NCI-H128 (cell line): ENCODE results near the gene KRT78.

Experiments used
- DNase-seq: peaks from one replicate; lab custom pipeline; 2025; ENCODE audit not compliant: unreplicated experiment; lab: John Stamatoyannopoulos, UW

KRT78 gene

DNA sequence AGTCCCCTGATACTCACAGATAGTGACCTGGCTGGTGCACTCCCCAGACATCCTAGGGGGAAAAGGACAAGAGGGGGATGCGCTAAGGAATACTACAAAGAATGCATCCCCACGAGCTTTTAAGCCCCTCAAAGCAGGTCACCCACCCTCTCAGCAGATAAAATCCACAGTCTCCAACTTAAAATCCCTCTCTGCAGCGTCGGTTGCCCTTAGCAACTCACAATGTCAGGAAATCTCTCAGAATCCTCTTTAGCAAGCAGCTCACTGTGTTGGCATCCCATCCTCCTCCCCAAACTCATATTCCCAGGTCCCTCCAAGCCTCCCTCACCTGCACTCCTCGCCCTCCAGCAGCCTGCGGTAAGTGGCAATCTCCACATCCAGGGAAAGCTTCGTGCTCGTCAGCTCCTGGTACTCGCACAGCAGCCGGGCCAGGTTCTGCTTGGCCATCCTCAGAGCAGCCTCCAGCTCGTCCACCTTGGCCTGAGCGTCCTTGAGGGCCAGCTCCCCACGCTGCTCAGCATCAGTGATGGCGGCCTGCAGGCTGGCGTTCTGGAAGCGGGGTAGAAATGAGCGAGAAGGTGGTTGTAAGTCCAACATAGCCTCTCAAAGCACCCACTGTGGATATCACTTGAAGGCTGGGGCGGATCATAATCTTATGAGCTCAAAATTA is 9.2 kb downstream of the KRT78 start:
- DNase-seq, result no peak

GRCh38 chr12:52838609-52839435 is 10.0 kb downstream of the KRT78 start:
- DNase-seq, result no peak

DNA sequence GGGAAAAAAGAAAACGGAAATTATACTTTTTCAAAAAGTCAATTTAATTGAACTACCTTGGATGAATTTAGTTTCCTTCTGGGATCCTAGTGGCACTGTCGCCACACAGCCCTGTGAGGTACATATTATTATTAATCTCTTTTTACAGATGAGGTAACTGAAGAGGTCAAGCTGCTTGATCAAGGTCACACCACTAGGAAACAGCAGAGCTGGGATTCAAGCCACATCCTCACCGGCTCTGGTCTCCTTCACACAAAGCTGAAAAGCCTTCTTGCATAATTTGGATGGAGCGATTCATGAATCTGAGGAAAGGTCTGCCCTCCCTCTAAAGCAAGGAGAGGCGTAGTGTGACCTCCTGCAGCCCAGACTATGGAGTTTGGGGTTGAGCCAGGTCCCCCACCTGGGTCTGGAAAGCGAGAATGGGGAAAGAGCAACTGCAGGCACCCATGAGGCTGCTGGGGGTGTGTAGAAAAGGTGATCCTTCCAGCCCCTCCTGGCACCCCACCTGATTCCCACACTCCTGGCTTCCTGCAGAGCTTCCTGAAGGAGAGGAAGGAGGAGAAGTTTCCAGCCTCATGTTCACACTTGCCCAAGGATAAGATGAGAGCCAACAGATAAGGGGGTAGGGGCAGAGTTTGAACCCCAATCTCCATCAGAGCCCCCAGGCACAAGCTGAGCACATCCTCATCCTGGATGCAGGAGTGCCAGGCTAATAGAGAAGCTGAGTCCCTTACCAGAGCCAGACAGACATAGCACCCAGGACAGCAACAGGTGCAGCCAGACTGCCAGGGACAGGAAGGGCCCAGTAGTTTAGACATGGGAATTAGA is 10.8 kb downstream of the KRT78 start:
- no peak for DNase-seq

DNA sequence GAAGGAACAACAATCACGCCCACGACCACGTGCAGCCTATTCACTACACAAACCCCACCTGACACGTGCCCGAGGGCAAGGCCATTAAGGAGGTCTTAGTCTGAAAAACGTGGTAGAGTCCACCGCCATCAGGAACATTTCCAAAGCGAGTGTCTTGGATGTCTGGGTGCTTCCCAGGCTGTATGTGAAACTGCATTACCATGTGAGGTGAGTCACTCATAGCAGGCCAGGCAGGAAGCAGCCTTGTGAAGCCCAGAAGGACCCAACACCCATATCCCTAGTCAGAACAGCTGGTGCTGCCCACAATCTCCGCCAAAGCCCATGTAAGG is 11.4 kb downstream of the KRT78 start:
- DNase-seq, result no peak

DNA sequence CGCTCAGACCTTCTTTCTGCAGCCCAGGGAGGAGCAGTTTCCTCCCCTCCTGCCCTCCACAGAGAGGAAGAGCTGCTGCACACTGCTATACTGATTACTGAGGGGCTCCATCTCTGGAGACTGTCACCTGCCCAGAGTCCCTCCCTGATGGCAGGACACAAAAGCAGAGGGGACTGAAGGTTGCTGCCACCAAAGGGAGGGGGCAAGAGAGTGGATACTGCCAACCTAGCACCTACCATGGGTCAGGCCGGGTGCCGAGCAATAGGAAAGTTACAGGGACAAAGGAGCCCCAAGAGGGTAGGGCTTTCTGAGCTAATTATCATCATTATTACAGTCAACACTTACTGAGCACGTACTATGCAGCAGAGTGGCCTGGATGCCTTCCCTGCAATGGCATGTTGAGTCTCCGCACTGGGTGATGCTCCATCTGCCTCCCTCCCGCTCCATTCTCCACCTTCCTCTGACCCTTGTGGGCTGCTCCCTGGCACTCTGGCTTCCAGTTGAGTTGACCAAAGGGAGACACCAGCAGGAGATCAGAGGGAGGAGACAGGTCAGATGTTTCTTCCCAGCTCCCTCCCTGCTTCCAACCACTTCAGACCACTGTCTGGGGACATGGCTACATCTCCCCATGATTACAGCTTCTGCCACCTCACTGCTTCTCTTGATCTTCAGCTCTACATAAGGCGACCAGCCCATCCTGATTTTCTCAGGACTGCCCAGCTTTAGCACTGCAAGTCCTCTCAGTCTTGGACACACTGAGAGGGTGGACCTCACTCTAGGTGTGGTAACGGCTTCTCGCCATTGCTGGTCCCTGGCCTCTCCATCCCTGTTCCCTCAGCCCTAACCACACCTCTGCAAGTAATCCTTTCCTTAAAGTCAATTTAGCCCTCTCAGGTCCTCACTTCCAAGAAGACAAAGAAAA is 12.0 kb downstream of the KRT78 start:
- DNase-seq, result no peak

DNA sequence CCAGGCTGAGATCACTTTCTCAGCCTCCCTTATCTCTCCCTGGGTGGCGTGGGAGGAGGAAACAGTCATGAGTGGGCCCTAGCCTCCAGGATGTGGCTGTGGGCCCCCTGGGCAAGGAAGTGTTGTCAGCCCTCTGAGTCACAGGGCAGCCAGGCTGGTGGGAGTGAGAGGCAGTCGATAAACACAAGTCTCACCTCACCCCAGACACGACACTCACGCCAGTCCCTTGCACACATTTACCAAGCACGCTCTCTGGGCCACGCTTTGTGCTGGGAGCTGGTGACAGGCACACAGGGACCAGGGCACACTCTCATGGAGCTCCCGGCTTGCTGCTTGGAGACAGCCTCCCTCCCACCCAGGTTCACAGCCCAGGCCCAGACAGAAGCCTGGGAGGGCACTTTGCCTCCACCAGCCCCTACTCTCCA is 12.7 kb downstream of the KRT78 start:
- DNase-seq, result no peak

GRCh38 chr12:52835271-52836041 is 13.3 kb downstream of the KRT78 start:
- DNase-seq, result no peak

DNA sequence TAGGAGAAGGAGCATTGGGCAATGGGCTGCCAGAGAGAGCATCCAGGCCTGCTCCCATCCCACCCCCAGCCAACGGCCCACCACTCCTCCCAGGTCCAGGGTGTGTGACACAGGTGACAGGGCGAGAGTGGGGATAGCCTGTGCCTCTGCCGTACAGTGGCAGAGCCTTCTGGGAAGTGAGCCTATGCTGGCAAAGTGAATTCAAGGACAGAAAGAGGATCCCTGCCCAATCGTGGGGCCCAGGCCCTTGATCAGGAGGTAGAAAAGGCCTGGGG is 14.1 kb downstream of the KRT78 start:
- DNase-seq, result no peak

DNA sequence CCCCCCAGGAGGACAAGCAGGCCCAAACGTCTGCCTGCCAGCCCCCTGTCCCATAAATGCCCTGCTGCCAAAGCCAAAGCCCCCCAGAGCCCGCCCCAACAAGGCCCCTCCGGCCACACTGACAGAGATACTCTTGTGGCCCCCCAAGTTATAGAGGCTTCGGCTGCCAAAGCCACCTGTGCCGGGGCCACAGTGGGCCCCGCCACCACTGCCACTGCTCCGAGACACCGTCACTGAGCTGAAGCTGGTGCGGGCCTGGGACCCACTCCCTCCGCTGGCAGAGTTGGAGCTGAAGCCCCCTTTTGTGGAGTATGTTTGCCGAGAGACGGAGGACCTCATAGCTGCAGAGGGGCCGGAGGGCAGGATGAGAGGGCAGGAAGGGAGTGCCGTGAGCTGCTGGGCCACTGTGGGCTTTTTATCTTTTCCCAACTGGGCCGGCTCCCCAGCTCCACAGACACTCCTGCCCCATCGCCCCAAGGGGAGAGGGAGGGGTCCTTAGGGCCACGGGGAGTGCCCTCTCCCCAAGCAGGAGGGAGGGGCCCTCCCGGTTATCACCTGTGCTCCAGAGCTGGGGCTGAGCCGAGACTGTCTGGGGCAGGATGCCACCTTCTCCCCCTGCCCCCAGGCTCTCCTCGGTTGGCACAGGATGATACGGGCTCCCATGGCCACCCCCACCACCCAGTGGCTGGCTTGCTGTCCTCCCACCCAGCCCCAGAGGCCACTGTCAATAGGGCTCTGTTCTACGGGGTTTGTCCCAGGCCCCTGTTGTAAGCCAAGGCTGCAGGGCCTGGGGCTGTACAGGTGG is 14.7 kb downstream of the KRT78 start, which contains the start of gene KRT79:
KRT79 (minus strand) TSS at position 390 of the 805 bp plus-strand sequence; CDS start at position 339, 51 bp downstream.
- no peak for DNase-seq

DNA sequence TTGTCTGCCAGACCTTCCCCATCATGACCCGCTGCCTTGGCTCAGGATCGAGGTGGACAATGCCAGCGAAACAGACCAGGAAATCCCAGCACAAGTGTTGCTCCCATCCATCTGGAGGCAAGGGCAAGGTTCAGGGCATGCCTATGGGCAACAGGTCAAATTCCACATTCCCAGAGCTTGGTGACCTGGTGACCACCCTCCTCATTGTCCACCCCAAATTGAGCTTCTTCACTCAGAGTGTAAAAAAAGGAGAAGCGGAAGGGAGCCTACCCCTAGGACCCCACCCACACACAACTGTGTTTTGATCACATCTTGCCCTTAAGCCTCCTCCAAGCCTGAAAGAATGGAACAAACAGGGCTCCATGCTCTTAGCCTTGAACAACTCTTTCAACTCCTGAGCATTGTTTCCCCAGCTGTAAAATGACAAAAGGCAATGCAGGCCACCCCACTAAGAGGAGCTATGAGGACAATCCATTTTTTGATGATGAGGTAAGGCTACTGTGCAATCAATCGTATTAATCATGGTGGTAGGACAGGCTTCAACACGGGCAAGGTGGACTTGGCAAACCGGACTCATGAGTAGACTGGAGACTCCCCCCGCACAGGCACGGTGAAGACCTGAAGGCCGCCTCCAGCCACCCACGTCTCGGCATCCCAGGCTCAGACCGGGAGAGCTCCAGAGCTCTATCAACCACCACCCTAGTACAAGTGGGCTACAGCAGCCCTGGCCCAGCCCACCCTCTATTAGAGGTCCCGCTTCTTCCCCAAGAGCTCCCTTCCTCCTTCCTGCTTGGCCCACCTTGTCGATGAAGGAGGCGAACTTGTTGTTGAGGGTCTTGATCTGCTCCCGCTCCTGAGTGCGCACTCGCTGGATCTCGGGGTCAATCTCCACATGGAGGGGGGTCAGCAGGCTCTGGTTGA is 15.5 kb downstream of the KRT78 start:
- DNase-seq, result no peak

GRCh38 chr12:52832451-52832850 is 16.3 kb downstream of the KRT78 start:
- no peak for DNase-seq

- no peak for DNase-seq
Measured at GRCh38 chr12:52831251-52831650, 17.5 kb downstream of the KRT78 start.

DNA sequence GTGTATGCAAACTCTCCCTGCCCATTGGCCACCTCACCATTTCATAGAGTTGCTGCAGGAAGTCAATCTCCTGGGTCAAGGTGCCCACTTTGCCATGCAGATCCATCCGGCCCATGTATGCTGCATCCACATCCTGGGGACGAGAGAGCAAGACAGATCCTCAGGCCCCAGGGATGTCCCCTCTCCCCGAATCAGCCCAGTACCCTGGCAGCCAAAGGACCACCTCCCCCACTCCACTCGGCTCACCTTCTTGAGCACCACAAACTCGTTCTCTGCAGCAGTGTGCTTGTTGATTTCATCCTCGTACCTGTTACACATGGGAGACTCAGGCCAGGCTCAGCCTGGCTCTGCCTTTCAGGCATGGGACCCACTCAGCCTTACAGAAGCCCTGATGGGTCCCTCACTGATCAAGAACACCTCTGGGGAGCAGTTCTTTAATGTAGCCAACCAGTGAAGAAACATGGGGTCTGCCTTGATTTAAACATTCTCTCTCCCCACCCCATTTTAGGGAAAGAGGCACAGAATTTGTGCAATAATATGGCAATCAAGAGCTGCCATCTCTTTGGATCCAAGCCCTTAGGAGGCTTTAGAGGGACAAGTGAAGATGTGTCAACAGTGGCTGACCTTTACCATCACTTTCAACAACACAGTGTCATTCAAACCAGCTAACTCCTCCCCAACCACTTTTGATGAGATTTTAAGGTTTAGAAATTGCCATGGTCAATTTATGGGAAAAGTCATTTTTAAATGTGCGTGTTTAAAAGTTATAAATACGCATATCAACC is 18.6 kb downstream of the KRT78 start:
- DNase-seq, result no peak

GRCh38 chr12:52828591-52829021 is 20.2 kb downstream of the KRT78 start:
- DNase-seq, result no peak

DNA sequence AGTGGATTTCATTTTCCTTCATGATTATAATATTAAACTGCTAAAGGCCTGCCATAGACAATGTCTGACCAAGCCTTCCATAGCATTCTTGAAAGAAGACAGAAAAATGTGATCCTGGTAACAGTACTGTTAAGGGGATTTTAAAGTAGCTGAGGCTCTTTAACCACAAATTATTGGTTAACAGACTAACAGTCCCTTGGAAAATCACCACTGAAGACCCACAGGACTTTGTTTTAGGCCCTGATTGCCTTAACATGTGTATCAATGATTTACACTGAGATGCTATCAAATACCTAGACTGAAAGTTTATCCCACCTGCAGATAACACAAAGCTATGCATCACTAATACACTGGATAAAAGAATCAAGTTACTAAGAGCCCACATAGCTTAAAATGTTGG is 20.6 kb downstream of the KRT78 start:
- no peak for DNase-seq

- no peak for DNase-seq
Measured at GRCh38 chr12:52827499-52828090, 21.2 kb downstream of the KRT78 start.
